GM21390 (cell line): Measurements from ENCODE around the gene SLC44A1.
A peak's percentile ranks its signal among the peaks of the same experiment; 100 is the strongest.

Source experiments
- ATAC-seq: cut with Tn5 transposase; IDR thresholded peaks from one replicate; pipeline ENCODE4 v1.9.1; 2021; ENCODE audit not compliant: unreplicated experiment

Gene SLC44A1

GRCh38 chr9:105421154-105421553 is 176.7 kb downstream of the SLC44A1 start:
- ATAC-seq = no peak

GRCh38 chr9:105421864-105422263 is 177.4 kb downstream of the SLC44A1 start:
- ATAC-seq = no peak

GRCh38 chr9:105425816-105426433 is 181.5 kb downstream of the SLC44A1 start:
- peak; percentile 78 for ATAC-seq

GRCh38 chr9:105426657-105427056 is 182.2 kb downstream of the SLC44A1 start:
- no peak for ATAC-seq

- ATAC-seq = no peak
These were observed 187.2 kb downstream of the SLC44A1 start for GRCh38 chr9:105431424-105432246.

DNA sequence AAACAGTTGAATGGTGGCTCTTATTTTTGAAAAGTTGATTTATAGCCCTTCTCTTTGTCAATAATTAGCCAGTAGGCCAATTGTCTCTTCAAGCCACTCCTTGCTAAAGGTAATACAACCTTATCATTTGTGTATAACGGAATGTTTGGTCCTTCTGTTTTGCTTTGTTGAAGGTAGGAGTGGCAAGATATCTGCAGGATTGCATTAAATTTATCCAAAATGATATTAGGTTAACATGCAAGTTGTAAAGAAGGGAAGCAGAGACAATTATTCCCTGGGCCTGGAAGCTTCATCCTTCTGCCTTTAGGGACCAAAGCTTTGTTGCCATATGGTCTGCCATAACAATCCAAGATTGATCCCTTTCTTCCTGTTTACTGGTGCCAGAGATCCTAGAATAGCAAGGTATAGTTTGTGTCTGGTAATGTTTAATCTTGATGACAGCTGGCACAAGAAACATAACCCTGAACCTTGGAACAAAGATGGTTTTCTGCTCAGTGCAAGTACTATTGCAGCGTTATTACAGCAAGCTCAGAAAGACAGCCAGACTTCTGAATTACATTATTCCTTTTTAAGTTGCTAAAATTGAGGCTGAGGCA is 187.9 kb downstream of the SLC44A1 start:
- ATAC-seq = no peak

GRCh38 chr9:105435453-105435852 is 191.0 kb downstream of the SLC44A1 start:
- ATAC-seq = no peak

- ATAC-seq = no peak
These were observed 192.3 kb downstream of the SLC44A1 start for GRCh38 chr9:105436783-105437182.

DNA sequence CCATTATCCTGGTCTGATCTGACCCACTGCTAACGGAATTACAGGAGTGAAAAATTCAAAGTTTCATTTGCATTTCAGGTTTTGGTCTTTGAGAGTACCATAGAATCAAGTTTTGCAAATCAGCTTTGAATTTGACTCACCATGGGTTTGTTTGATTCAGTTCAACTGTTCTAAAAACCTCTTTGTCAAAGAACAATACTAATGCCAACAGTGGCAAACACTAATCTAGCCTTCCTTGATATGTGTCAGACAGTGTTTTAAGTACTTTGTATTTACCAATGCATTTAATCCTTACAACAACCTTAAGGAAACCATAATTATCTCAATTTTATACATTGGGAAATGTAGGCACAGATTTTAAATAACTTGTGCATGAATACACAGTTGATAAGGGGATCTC is 193.3 kb downstream of the SLC44A1 start:
- no peak for ATAC-seq

GRCh38 chr9:105438141-105438806 is 193.8 kb downstream of the SLC44A1 start:
- no peak for ATAC-seq

- no peak for ATAC-seq
These were observed 195.0 kb downstream of the SLC44A1 start for GRCh38 chr9:105439428-105439827.

DNA sequence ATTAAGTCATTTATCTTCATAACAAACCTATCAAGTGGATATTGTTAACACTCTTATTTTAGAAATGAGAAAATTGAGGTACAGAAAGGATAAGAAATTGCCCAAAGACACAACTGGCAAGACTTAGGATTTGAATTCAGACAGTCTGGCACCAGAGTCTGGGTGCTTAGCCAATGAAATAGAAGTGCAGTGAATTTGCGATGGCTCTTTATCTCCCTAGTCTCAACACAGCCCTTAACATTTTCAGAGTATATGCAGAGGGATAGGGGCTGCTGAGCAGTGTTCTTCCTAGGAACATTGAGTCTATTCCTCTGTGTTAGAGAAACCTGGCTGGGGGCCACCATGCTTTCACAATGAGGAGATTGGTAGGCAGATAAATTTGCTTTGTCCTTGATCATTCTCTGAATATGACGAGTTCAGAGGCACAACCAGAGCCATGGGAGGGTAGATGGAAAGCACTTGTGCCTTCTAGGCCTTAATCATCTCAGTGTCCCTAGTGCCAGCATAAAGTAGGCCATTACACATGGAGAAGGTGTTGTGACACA is 197.2 kb downstream of the SLC44A1 start:
- no peak for ATAC-seq

- ATAC-seq = no peak
These were observed 198.7 kb downstream of the SLC44A1 start for GRCh38 chr9:105443121-105443520.

DNA sequence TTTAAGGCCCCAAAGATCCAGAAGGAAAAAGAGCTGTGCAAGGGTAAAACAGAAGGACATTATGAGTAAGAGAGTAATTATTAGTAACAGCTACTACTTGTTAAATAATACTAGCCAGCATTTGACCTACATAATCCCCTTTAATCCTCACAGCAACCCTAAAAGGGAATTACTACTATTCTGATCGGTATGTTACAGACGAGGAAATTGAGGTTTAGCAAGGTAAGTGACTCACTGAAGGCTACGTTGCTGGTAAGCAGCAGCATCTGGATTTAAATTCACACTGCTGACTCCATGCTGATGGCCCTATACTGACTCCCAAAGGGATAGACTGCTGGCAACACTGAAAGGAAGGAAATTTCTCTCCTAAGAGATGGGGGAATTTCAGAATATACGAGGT is 199.7 kb downstream of the SLC44A1 start:
- ATAC-seq = no peak

GRCh38 chr9:105445203-105445881 is 200.9 kb downstream of the SLC44A1 start:
- ATAC-seq = no peak

DNA sequence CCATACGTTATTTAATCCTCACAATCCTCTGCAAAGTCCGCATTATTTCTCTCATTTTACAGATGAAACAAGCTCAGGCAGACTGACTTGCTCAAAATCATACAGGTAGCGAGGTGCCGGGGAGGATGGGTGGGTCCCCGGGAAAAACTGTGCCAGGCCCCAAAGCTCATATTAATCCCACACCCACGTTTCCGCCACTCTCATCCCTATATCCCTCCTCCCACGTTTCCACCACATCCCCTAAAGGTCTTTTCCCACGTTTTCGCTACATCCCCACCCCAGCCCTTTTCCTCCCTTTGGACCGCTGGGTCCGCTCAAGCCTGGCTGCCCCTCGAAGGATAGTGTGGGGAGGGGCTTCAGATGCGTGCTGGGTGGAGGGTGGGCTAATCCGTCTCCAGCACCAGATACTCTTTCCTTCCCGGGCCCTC is 202.9 kb downstream of the SLC44A1 start:
- ATAC-seq = no peak

GRCh38 chr9:105447814-105448812 is 203.7 kb downstream of the SLC44A1 start, which contains the start of gene FSD1L:
Gene FSD1L, plus strand, starts transcription at chr9:105448034. Its CDS starts 187 bp downstream, at chr9:105448221.
- ATAC-seq = peak; percentile 92

DNA sequence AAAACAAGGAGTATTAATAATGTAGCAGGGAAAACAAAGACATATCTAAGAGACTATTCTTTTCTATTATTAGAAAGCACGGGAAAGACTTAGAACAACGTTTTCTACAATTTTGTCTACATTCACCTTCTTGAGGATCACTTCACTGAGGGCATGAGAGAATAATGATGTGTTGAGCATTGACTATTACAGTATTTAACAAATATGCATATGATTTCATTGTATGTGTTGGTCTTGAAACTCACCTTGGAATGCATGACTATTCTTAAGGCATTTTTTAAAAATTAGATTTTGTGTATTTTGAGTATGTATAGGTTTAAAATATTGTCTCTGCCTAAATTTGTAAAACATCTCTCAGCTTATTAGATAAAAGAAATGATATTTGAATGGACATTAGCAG is 204.6 kb downstream of the SLC44A1 start:
- no peak for ATAC-seq

GRCh38 chr9:105452185-105452584 is 207.7 kb downstream of the SLC44A1 start:
- ATAC-seq = no peak
